ENCODE measurements around the gene SH2D7.

The SH2D7 gene

GRCh38 chr15:78061963-78062427 lies 30.4 kb upstream of the SH2D7 start:
- DNase-seq = peak; percentile 30

- no peak for DNase-seq
Measured at GRCh38 chr15:78063217-78063616, 29.1 kb upstream of the SH2D7 start.

- no peak for DNase-seq
Measured at GRCh38 chr15:78063970-78064385, 28.4 kb upstream of the SH2D7 start.

- no peak for DNase-seq
Measured at GRCh38 chr15:78064544-78064943, 27.8 kb upstream of the SH2D7 start.

GRCh38 chr15:78065284-78065872 lies 27.0 kb upstream of the SH2D7 start:
- DNase-seq = no peak

GRCh38 chr15:78065973-78066946 lies 26.1 kb upstream of the SH2D7 start:
- no peak for DNase-seq

- DNase-seq = no peak
Measured at GRCh38 chr15:78067328-78068228, 24.8 kb upstream of the SH2D7 start.

- DNase-seq = no peak
Measured at GRCh38 chr15:78069052-78069414, 23.3 kb upstream of the SH2D7 start.

- no peak for DNase-seq
Measured at GRCh38 chr15:78069462-78070029, 22.8 kb upstream of the SH2D7 start.

- peak; percentile 51 for DNase-seq
Measured at GRCh38 chr15:78070049-78070700, 22.2 kb upstream of the SH2D7 start.

GRCh38 chr15:78071383-78071782 lies 21.0 kb upstream of the SH2D7 start:
- DNase-seq = no peak

GRCh38 chr15:78072080-78072892 lies 20.1 kb upstream of the SH2D7 start:
- no peak for DNase-seq

GRCh38 chr15:78073046-78073787 lies 19.1 kb upstream of the SH2D7 start:
- no peak for DNase-seq

GRCh38 chr15:78075490-78076230 lies 16.7 kb upstream of the SH2D7 start:
- no peak for DNase-seq

GRCh38 chr15:78076231-78077052 lies 15.9 kb upstream of the SH2D7 start:
- DNase-seq = no peak

- DNase-seq = peak; percentile 66
Measured at GRCh38 chr15:78077053-78077870, 15.1 kb upstream of the SH2D7 start, which contains the start of gene TBC1D2B. Gene TBC1D2B (minus strand): TSS chr15:78077711. CDS start chr15:78077652, 59 bp downstream.

GRCh38 chr15:78077871-78078210 lies 14.5 kb upstream of the SH2D7 start:
- DNase-seq = no peak
